Stomach (tissue), 4 donors: ENCODE data around the gene MAPKAPK3.

Experiments used
- CTCF ChIP-seq, 7 experiments: fragments of 450-650 bp in 4 of 7; fragments of 200-600 bp in 3 of 7; sonication (generic) in 3 of 7; IDR thresholded peaks; one replicate each; pipeline ENCODE4 v1.5.1; 2016 to 2019; ENCODE audit warnings: antibody characterized with exemption in 7 of 7, control low read depth in 2 of 7, mild to moderate bottlenecking in 1 of 7
- EP300 ChIP-seq: sonication (generic); formaldehyde crosslinking; IDR thresholded peaks from one replicate; pipeline ENCODE4 v1.6.1; 2017; ENCODE audit warnings: antibody characterized with exemption
- POLR2A ChIP-seq, 4 donors: fragments of 450-650 bp; IDR thresholded peaks; one replicate each; pipeline ENCODE4 v1.6.1; 2016; ENCODE audit warnings: antibody characterized with exemption in 4 of 4, control low read depth in 2 of 4, mild to moderate bottlenecking in 1 of 4, moderate library complexity in 1 of 4

GRCh38 chr3:50587373-50587772 is 29.6 kb upstream of the MAPKAPK3 start:
- no peak for TF ChIP-seq CTCF (IDR thresholded peaks at IDR 0.05)
- TF ChIP-seq POLR2A (IDR thresholded peaks at IDR 0.05) = no peak
- no peak for TF ChIP-seq EP300
